Natural killer cell treated with Interleukin-12 subunit alpha and Interleukin-12 subunit beta and Interleukin-15 and Interleukin-18, amount 100 ng/mL, for 72 hours (primary cell): ENCODE measurements around the gene MTCH2. TPM values are rescaled to one million over a fixed set of nuclear protein-coding genes. Genes with fewer than 3 reads are reported as not detected.
A peak's percentile ranks its signal among the peaks of the same experiment; 100 is the strongest.

ENCODE experiments used
- ATAC-seq, 2 donors: fragments of 150-1000 bp; cut with Tn5 transposase in 1 of 2; sonication (Bioruptor Pico), chemical (Tn5 transposase) in 1 of 2; 2 replicates each; pipeline ENCODE4 v1.10.0; 2021
- DNase-seq: peaks from one replicate; pipeline ENCODE4 v3.0.0; 2022; ENCODE audit warnings: low spot score
- H3K27ac Mint-ChIP-seq, 2 donors: 1 replicate in 1 of 2; 2 replicates in 1 of 2; pipeline ENCODE4 v1.8.0; 2022; ENCODE audit warnings: mixed read lengths in 2 of 2, mild to moderate bottlenecking in 1 of 2, moderate library complexity in 1 of 2
- H3K27me3 Mint-ChIP-seq, 2 donors: 1 replicate in 1 of 2; 2 replicates in 1 of 2; pipeline ENCODE4 v1.8.0; 2022; ENCODE audit warnings: mixed read lengths in 2 of 2
- H3K36me3 Mint-ChIP-seq: one replicate; pipeline ENCODE4 v1.8.0; 2022; ENCODE audit warnings: mixed read lengths
- H3K4me1 Mint-ChIP-seq, 2 donors: 1 replicate in 1 of 2; 2 replicates in 1 of 2; pipeline ENCODE4 v1.8.0; 2022; ENCODE audit warnings: low read depth in 2 of 2, mixed read lengths in 2 of 2, mild to moderate bottlenecking in 1 of 2
- H3K4me3 Mint-ChIP-seq: one replicate; pipeline ENCODE4 v1.8.0; 2022; ENCODE audit warnings: mixed read lengths
- H3K9me3 Mint-ChIP-seq: 2 replicates; pipeline ENCODE4 v1.8.0; 2022; ENCODE audit warnings: mixed read lengths
- total RNA-seq, 2 donors: library from RNA; stranded (reverse); gene quantifications; one replicate each; pipeline ENCODE4 v1.2.3, GENCODE V29; 2022

Gene MTCH2
- total RNA-seq, 2 donors from 2014 or later = 102 to 124 TPM

DNA sequence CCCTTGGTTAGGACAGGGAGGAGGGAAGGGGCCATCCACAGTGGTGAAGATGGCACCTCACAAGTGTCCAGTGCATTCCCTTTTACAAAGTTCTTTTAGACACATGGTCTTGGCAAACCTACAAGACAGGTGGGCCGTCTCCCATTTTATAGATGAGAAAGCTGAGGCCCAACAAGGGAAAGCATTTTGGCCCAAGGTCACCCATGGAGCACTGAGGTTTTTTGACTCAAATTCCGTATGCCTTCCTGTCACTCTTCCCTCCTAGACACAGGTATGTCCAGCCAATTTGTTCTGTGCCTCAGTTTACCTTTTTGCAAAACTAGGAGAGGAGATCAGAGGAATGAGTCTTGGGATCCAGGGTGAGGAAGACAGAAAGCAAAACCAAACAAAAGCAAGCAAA is 49.4 kb downstream of the MTCH2 start:
- DNase-seq = no peak
- Mint-ChIP-seq H3K9me3 (no peaks in the 10 kb centered on the region), H3K4me1 (peaks cover 0 to 7% of the 10 kb centered on the region in 2 donors), H3K4me3 (no peak overlapping the region), H3K36me3 (no peaks in the 10 kb centered on the region), H3K27me3 (peaks cover 21 to 28% of the 10 kb centered on the region in 2 donors), H3K27ac (no peak overlapping the region)
- ATAC-seq = no peak

DNA sequence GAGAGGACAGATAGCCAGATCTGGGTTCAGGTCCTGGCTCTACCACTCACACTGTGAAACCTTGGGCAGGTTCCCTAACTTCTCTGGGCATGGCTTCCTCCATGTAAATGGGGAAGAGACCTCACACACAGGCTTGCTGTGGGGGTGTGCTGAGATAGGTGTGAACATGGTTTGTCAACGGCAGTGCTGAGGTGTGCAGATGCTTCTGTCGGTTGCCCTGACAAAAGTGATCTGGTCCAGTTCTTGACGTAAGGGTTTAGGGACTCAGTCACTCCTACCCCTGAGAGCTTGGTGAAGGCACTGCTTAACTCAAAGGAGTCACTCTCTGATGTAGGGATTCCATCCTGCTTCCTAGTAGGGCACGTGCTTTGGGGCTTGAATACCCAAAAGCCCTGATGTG is 50.1 kb downstream of the MTCH2 start:
- no peaks in the 10 kb centered on the region for H3K9me3 Mint-ChIP-seq
- peaks cover 21 to 28% of the 10 kb centered on the region in 2 donors for H3K27me3 Mint-ChIP-seq
- H3K4me3 Mint-ChIP-seq = no peak overlapping the region
- no peaks in the 10 kb centered on the region for H3K36me3 Mint-ChIP-seq
- H3K27ac Mint-ChIP-seq = no peak overlapping the region
- peaks cover 0 to 10% of the 10 kb centered on the region in 2 donors for H3K4me1 Mint-ChIP-seq
- ATAC-seq (peak in 1 of 2 donors; percentile 21), DNase-seq (no peak)

DNA sequence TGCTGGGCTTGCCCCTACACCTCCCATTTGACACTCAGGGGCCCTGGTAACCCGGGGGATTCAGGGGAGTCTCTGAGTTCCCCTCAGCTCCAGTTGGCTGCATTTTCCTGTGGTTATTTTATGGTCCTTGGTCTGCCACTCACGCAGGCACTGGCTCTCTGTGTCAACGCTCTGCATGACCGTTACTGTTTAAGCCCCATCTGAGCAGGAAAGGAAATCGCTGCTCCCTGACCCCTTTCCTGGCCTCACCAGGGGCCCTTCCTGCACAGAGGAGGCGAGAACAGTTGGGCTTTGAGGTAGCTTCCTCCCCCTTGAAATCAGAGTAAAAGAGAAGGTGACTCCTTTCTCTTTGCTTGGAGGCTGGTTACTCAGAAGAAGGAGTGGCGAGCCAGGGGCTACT is 50.6 kb downstream of the MTCH2 start:
- DNase-seq = no peak
- Mint-ChIP-seq H3K27me3 (peaks cover 21 to 28% of the 10 kb centered on the region in 2 donors), H3K27ac (no peak overlapping the region), H3K9me3 (no peaks in the 10 kb centered on the region), H3K4me3 (no peak overlapping the region), H3K4me1 (peaks cover 0 to 10% of the 10 kb centered on the region in 2 donors), H3K36me3 (no peaks in the 10 kb centered on the region)
- peak in 1 of 2 donors; percentile 33 for ATAC-seq

DNA sequence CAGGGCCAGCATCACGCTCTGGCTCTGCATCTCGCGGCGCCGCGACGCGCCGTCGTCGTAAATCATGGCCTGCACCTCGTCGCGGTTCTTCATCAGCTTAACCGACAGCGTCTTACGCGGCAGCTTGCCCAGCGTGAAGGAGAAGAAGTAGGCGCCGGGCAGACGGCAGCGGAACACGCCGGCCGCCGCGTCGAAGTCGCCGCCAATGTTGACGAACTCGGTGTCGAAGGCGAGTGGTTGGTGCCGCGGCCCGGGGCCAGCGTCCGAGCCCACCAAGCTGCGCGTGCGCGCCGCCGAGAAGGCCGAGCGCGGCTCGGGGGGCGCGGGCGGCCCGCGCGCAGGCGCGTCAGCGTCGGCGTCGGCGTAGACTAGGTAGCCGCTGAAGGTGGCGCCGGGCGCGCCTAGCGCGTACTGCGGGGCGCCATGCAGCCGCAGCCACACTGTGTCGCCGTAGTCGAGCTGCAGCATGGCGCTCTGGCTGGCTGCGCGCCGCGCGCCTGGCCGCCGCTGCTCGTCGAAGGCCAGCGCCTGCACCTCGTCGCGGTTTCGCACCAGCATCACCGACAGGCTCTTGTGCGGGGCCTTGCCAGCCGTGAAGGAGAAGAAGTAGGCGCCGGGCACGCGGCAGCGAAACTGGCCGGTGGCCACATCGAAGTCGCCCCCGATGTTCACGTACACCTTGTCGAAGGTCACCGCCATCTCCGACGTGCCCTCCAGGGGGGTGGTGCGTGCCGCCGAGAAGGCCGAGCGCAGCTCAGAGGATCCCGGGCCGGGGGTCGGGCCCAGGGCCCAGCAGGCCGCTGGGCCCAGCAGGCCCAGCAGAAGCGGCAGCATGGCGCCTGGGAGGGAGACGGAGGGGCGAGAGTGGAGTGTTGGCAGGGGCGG is 52.1 kb downstream of the MTCH2 start:
- H3K27ac Mint-ChIP-seq = no peak overlapping the region
- no peaks in the 10 kb centered on the region for H3K36me3 Mint-ChIP-seq
- H3K27me3 Mint-ChIP-seq = peaks cover 14 to 18% of the 10 kb centered on the region in 2 donors
- DNase-seq (no peak), ATAC-seq (no peak)
- H3K4me1 Mint-ChIP-seq = peaks cover 0 to 10% of the 10 kb centered on the region in 2 donors
- no peak overlapping the region for H3K4me3 Mint-ChIP-seq
- no peaks in the 10 kb centered on the region for H3K9me3 Mint-ChIP-seq

DNA sequence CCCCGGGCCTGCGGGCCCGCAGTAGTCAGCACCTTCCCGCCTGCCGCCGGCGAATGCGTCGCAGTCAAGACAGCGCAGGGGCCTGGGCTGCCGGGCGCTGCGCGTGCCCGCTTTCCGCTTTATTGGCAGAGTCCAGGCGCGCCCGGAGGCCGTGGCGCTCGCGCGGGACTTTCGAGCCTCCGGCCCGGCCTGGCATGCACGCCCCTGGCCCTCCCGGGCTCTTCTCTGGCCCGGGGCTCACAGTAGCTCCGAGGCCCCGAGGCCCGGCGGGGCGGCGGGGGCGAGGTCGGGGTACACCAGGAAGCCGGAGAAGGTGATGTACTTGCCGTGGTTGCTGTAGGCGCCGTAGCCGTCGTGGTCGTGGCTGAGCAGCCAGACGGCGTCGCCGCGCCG is 52.8 kb downstream of the MTCH2 start:
- no peak for ATAC-seq
- H3K4me1 Mint-ChIP-seq = peaks cover 0 to 10% of the 10 kb centered on the region in 2 donors
- no peak for DNase-seq
- no peak overlapping the region for H3K4me3 Mint-ChIP-seq
- peaks cover 10 to 12% of the 10 kb centered on the region in 2 donors for H3K27me3 Mint-ChIP-seq
- H3K36me3 Mint-ChIP-seq = no peaks in the 10 kb centered on the region
- H3K9me3 Mint-ChIP-seq = no peaks in the 10 kb centered on the region
- H3K27ac Mint-ChIP-seq = no peak overlapping the region

DNA sequence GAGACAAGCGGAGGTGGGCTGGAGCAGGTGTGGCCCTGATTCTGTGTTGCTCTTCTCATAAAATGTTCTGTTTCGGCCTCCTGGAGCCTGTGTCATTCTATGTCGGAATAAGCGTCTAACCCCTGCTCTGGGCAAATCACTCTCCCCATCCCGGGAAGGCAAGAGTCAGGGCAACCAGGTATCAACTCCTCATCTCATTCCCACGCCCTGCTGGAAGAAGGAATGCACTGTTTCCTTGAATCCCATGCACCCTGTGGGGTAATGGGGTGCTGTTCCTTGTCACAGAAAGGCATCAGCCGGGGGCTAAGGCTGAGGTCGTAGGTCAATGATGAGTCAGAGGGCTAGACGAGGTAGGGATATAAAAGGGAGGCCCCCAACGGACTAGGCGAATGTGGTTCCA is 53.2 kb downstream of the MTCH2 start:
- H3K9me3 Mint-ChIP-seq = no peaks in the 10 kb centered on the region
- ATAC-seq (no peak), DNase-seq (peak; percentile 25)
- H3K27ac Mint-ChIP-seq = no peak overlapping the region
- H3K4me1 Mint-ChIP-seq = peaks cover 0 to 8% of the 10 kb centered on the region in 2 donors
- peaks cover 2% of the 10 kb centered on the region for H3K36me3 Mint-ChIP-seq
- peaks cover 7% of the 10 kb centered on the region in 2 donors for H3K27me3 Mint-ChIP-seq
- H3K4me3 Mint-ChIP-seq = no peak overlapping the region

DNA sequence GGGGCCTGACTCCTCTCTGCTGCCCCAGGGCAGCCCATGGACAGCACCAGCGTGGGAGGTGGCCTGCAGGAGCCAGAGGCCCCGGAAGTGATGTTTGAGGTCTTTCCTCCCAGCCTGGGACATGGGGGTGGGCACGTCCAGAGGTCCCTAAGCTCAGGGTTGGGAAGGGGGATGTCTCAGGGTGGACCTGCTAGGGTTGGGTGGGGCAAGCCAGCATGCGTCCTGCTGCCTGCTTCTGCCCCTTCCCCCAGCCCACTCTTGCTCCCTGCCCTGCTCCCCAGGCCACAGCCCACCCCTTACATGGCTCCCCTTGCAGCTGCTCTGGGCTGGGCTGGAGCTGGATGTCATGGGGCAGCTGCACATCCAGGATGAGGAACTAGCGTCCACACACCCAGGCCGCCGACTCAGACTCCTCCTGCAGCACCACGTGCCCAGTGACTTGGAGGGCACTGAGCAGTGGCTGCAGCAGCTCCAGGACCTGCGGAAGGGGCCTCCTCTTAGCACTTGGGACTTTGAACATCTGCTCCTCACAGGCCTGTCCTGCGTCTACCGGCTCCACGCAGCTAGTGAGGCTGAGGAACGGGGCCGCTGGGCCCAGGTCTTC is 54.5 kb downstream of the MTCH2 start:
- H3K4me1 Mint-ChIP-seq = peaks cover 0 to 11% of the 10 kb centered on the region in 2 donors
- DNase-seq (peak; percentile 54), ATAC-seq (no peak)
- peaks cover 0 to 3% of the 10 kb centered on the region in 2 donors for H3K27me3 Mint-ChIP-seq
- H3K9me3 Mint-ChIP-seq = no peaks in the 10 kb centered on the region
- H3K36me3 Mint-ChIP-seq = peaks cover 10% of the 10 kb centered on the region
- no peak overlapping the region for H3K4me3 Mint-ChIP-seq
- no peak overlapping the region for H3K27ac Mint-ChIP-seq

DNA sequence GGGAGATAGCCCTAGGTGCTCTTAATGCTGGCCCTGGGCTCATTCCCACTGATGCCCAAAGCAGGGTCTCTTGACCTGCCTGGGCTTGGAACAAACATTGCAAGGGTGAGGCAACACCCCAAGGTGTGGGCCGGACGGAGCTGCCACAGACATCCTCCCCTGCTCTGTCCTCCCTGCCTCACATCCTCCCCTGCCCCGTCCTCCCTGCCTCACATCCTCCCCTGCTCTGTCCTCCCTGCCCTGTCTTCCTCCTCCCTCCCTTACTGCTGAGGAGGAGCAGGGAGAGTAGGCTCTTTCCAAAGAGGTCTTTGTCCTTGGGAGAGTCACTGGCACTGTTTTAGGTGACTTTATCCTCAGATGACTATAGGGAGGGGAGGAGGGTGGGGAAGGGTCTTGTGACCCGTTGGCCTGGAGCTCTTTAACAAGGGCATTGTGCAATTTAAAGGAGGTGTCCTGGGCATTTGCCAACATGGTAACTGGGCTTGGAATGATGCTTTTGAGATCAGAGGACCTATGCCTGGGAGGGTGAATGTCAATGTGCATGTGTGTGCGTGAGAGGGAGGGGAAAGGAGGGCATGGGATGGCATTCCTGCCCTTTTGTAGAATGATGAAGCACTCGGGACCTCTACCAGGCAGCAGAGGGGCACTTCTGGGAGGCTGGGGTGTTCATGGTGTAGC is 55.2 kb downstream of the MTCH2 start:
- Mint-ChIP-seq H3K9me3 (no peaks in the 10 kb centered on the region), H3K36me3 (peaks cover 10% of the 10 kb centered on the region), H3K4me1 (peaks cover 0 to 13% of the 10 kb centered on the region in 2 donors), H3K27ac (no peak overlapping the region), H3K4me3 (no peak overlapping the region), H3K27me3 (no peaks in the 10 kb centered on the region)
- DNase-seq (peak; percentile 15), ATAC-seq (peak; percentile 8 to 10)

DNA sequence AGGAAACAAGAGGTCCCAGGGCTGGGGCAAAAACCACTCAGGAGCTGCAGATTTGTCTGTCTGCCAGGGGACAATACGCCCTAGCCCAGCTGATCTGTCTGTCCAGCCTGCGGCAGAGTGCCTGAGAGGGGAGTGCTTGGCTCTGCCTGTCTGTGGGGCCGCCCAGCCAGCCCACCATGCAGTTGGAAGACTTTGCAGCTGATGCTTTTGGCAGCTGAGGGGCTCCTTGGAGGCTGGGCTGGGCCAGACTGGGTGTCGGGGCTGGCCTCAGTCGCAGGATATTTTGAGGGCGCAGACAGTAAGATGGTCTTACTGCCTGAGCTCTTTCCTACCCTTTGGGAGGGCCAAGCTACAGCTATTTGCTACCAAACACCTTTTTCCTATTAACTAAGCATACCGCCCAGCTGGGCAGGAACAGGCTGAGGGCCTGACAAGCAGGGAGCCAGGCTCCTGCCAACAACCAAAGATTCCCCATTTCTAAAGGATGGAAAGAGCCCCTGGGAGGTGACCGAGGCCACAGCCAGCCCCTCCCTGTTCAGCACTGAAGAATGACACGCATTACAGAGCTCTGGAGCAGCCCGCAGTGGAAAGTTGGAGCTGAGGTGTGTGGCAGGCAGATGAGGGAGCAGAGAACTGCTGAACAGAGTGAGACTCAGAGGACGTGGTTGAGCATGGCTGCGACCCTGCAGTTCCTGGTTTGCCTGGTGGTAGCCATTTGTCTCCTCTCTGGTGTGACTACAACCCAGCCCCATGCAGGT is 56.1 kb downstream of the MTCH2 start, which contains the start of gene FAM180B:
FAM180B (plus strand) TSS at position 581 of the 758 bp plus-strand sequence; CDS start at position 672, 91 bp downstream.
- H3K4me3 Mint-ChIP-seq = no peak within 1 kb of the TSS
- no peaks in the 10 kb centered on the region for H3K9me3 Mint-ChIP-seq
- peak; percentile 19 to 25 for ATAC-seq
- no peak within 1 kb of the TSS for H3K27ac Mint-ChIP-seq
- peaks cover 0 to 11% of the 10 kb centered on the region in 2 donors for H3K4me1 Mint-ChIP-seq
- no peaks in the 10 kb centered on the region for H3K27me3 Mint-ChIP-seq
- H3K36me3 Mint-ChIP-seq = peaks cover 10% of the 10 kb centered on the region
- DNase-seq = peak; percentile 61

DNA sequence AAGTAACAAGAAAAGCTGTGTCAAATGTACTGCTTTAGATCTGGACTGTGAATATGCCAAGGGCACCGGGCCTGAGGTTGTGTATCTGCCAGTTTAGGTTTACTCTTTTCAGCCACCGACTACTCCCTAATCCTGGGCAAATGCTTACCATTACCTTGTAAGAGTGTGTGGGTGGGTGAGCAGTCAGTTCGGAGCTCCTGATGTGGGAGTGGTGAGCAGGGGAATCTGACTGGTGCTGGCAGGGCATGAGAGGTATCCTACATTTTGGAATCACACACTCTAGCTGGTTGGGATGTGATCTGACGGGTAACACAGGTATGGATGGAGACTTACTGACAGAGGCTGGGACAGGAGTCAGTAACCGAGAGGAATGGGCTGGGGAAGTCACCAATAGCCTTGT is 58.5 kb downstream of the MTCH2 start:
- no peaks in the 10 kb centered on the region for H3K27me3 Mint-ChIP-seq
- H3K27ac Mint-ChIP-seq = no peak overlapping the region
- no peak overlapping the region for H3K4me3 Mint-ChIP-seq
- H3K36me3 Mint-ChIP-seq = peaks cover 19% of the 10 kb centered on the region
- peaks cover 16 to 19% of the 10 kb centered on the region in 2 donors for H3K4me1 Mint-ChIP-seq
- DNase-seq (peak; percentile 35), ATAC-seq (no peak)
- H3K9me3 Mint-ChIP-seq = no peaks in the 10 kb centered on the region

DNA sequence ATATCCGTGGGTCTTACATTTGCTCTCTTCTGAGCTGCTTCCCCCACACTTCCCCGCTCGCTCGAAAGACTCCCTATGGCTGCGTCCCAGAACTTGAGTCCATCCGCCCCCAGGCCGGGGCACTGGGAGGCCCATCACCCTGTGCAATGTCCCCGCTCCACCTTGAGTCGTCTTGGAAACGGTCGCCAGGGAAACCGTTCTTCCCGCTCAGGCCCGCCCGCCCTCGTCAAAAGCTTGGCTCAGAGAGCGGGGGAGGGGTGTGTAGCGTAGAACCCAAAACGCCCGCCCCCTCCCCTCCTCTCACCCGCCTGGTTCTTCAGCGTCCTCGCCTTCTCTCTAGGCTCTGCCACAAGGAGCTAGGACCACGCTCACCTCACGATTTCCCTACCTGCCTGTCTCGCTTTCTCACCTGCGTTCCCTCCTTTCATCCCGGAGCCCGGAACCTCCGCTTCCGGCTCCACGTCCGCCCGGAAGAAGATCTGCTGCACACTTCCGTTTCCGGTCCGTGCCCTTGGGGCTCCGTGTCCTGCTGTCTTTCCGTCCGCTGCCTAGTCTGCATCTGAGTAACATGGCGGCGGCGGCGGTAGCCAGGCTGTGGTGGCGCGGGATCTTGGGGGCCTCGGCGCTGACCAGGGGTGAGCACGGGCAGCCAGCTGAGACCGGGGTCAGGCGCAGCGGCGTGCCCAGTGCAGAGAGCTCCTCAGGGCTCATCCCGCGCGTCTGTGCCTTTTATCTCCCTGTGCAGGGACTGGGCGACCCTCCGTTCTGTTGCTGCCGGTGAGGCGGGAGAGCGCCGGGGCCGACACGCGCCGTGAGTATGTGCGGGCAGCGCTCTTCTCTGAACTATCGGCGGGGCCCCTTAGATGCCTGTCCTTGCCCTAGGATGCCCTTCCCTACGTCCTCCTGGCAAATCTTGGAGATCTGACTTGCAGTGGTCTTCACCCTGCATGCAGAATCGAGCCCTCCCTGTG is 63.5 kb downstream of the MTCH2 start, which contains the start of the genes KBTBD4 and NDUFS3:
KBTBD4 (minus strand) TSS at position 447 of the 971 bp plus-strand sequence; CDS start at position 428, 19 bp downstream.
NDUFS3 (plus strand) TSS at position 551 of the 971 bp plus-strand sequence; CDS start at position 569, 18 bp downstream.
- ATAC-seq (peak; percentile 98), DNase-seq (peak; percentile 91)
- Mint-ChIP-seq H3K9me3 (no peaks in the 10 kb centered on the region), H3K27ac (peak within 1 kb of the TSS; percentile 86 to 89), H3K27me3 (no peaks in the 10 kb centered on the region), H3K4me3 (peak within 1 kb of the TSS; percentile 94), H3K36me3 (peaks cover 19% of the 10 kb centered on the region), H3K4me1 (peaks cover 27 to 29% of the 10 kb centered on the region in 2 donors)

DNA sequence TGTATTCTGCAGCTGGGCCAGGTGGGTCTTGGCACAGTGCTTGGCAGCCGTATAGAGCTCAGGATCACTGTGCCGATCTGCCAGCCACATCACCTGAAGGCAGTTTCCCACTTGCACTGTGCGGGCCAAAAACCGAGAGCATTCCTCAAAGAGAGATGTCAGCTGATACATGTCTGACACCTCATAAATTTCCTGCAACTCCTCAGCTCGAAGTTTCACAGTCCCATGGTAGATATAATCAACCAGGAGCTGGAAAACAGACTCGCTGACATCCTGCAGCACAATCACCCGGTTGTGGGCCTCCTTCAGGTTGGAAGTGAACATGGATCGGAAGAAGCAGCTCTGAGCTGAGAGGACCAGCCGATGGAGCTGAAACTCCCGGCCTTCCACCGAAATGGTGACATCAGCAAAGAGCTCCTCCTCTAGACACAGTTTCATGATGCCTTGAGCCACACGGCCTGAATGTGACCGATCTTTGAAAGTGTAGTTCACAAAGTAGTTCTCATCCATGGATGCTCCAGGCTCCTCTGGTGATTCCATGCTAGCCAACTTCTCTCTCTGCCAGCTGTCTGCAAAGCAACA is 64.8 kb downstream of the MTCH2 start:
- no peak for ATAC-seq
- peak; percentile 35 for DNase-seq
- H3K36me3 Mint-ChIP-seq = peaks cover 17% of the 10 kb centered on the region
- peak overlapping the region; percentile 94 for H3K4me3 Mint-ChIP-seq
- no peaks in the 10 kb centered on the region for H3K27me3 Mint-ChIP-seq
- H3K9me3 Mint-ChIP-seq = no peaks in the 10 kb centered on the region
- H3K4me1 Mint-ChIP-seq = peaks cover 28 to 29% of the 10 kb centered on the region in 2 donors
- H3K27ac Mint-ChIP-seq = peak overlapping the region; percentile 86 to 89
